Left ventricle myocardium inferior (tissue), 1 donor: Measurements from ENCODE around the gene UQCRC1. TPM values are rescaled to one million over a fixed set of nuclear protein-coding genes. Genes with fewer than 3 reads are reported as not detected.
A peak's percentile ranks its signal among the peaks of the same experiment; 100 is the strongest.

Experiments
- DNase-seq: peaks from one replicate; pipeline ENCODE4 v3.0.0-alpha.2; 2020
- H3K27ac ChIP-seq: fragments of 200-600 bp; replicated peaks from 2 replicates; pipeline ENCODE4 v1.8.0; 2021
- H3K27me3 ChIP-seq: fragments of 200-600 bp; 2 replicates; pipeline ENCODE4 v1.8.0; 2021; ENCODE audit warnings: low read depth
- H3K36me3 ChIP-seq: fragments of 200-600 bp; 2 replicates; pipeline ENCODE4 v1.8.0; 2021
- H3K4me1 ChIP-seq: fragments of 200-600 bp; 2 replicates; pipeline ENCODE4 v1.8.0; 2021
- H3K4me3 ChIP-seq: fragments of 200-600 bp; 2 replicates; pipeline ENCODE4 v1.8.0; 2021; ENCODE audit warnings: mild to moderate bottlenecking, moderate library complexity
- H3K9me3 ChIP-seq: fragments of 200-600 bp; replicated peaks from 2 replicates; pipeline ENCODE4 v1.8.0; 2021
- intact Hi-C: fragments of 100-400 bp; cut with micrococcal nuclease; formaldehyde crosslinking; loops from one replicate; pipeline ENCODE4 v1.11.0; 2022
- total RNA-seq: library from RNA; stranded (reverse); fragmentation: NEBNext Ultra II Directional; extraction: Animal tissue kit (Norgen Biotek cat#: 25700); gene quantifications from one replicate; pipeline ENCODE4 v1.2.1, GENCODE V29; 2021
- TF ChIP-seq, protein P1 (sequence below): fragments of 200-600 bp; IDR thresholded peaks from 2 replicates; pipeline ENCODE4 v1.8.0; 2021; ENCODE audit warnings: antibody characterized with exemption, mild to moderate bottlenecking, borderline replicate concordance
- donor health status: DM: no; HTN: yes; CAD: no; lungs with severe emphysema.

Gene UQCRC1
- total RNA-seq, 1 donor from 2014 or later, result 1,000 TPM

DNA sequence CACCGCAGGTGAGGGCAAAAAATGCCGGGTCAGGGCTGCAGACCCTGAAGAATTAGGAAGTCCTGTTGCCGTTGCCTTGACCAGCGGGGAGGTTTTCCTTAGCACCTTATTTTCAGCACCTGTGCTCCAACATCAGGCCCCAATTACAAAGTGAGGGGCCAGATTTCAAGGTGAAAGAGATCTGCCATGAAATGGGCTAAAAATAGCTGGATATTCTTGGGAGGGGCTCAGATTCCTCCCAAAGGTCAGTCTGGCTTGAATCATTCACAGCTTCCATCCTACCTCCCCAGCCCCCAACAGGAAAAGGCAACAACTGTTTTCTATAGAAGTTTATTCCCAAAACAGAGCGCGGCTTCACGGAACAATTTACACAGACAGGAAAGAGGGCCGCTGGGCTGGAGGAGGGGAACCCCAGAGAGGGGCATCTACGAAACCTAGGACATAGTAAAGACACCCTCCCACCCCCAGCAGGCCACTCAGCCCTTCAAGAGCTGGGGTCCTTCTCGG lies 26.8 kb upstream of the UQCRC1 start:
- H3K9me3 ChIP-seq, result no peaks in the 10 kb centered on the region
- H3K27me3 ChIP-seq, result no peaks in the 10 kb centered on the region
- peaks cover 32% of the 10 kb centered on the region for H3K4me1 ChIP-seq
- H3K36me3 ChIP-seq, result peaks cover 20% of the 10 kb centered on the region
- intact Hi-C loops, result no loop called here
- no peak for DNase-seq
- peak overlapping the region; percentile 98 for H3K4me3 ChIP-seq
- H3K27ac ChIP-seq, result peak overlapping the region; percentile 94
- TF ChIP-seq, protein P1, sequence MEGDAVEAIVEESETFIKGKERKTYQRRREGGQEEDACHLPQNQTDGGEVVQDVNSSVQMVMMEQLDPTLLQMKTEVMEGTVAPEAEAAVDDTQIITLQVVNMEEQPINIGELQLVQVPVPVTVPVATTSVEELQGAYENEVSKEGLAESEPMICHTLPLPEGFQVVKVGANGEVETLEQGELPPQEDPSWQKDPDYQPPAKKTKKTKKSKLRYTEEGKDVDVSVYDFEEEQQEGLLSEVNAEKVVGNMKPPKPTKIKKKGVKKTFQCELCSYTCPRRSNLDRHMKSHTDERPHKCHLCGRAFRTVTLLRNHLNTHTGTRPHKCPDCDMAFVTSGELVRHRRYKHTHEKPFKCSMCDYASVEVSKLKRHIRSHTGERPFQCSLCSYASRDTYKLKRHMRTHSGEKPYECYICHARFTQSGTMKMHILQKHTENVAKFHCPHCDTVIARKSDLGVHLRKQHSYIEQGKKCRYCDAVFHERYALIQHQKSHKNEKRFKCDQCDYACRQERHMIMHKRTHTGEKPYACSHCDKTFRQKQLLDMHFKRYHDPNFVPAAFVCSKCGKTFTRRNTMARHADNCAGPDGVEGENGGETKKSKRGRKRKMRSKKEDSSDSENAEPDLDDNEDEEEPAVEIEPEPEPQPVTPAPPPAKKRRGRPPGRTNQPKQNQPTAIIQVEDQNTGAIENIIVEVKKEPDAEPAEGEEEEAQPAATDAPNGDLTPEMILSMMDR, result no peak

DNA sequence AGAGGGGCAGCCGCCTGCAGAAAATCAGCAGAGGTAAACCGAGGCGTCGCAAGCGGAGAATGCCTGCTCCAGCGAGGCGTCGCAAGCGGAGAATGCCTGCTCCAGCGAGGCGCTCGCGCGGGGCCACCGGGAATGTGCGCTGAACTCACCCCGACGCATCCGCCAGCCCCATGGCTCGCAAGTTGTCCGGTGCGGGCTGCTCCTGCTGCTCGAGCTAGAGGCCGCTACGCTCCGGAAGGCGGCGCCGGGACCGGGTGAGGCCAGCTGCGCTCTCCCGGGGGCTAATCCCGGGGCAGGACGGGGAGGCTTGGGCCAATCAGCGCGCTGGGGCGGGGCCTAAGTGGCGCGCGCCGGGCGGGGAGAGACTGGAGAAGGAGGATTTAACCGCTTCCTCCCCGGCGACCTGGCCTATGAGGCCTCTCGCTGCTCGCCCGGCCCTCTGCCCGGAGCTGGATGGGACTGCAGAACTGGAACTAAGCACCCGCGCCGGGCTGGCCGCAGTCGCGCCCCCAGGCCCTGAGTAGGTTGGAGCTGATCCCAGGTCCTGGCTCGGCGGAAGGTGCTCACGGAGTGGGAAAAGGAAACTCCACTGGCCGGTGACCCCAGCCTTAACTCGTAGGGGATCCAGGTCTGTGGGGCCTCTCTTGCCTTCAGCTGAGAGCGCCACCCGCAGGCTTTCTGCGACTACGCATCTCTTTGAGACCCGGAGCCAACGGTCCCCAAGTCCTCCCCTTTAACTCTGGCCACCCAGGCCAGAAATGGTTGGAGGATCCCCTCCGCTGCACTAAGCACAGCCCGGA lies 26.0 kb upstream of the UQCRC1 start, which contains the start of gene SLC26A6:
Gene SLC26A6, minus strand, starts transcription at position 240 of the 800 bp plus-strand sequence. Its CDS starts 68 bp downstream, at position 172.
- peak; percentile 98 for DNase-seq
- peaks cover 27% of the 10 kb centered on the region for H3K36me3 ChIP-seq
- no peaks in the 10 kb centered on the region for H3K27me3 ChIP-seq
- no peaks in the 10 kb centered on the region for H3K9me3 ChIP-seq
- peak within 1 kb of the TSS; percentile 94 for H3K27ac ChIP-seq
- intact Hi-C loops, result no loop called here
- peak within 1 kb of the TSS; percentile 98 for H3K4me3 ChIP-seq
- peaks cover 32% of the 10 kb centered on the region for H3K4me1 ChIP-seq
- TF ChIP-seq, protein P1, result peak; percentile 55

GRCh38 chr3:48634661-48635221 lies 25.3 kb upstream of the UQCRC1 start:
- peak overlapping the region; percentile 98 for H3K4me3 ChIP-seq
- intact Hi-C loops, result no loop called here
- no peaks in the 10 kb centered on the region for H3K27me3 ChIP-seq
- H3K4me1 ChIP-seq, result peaks cover 32% of the 10 kb centered on the region
- TF ChIP-seq, protein P1, result no peak
- peak overlapping the region; percentile 94 for H3K27ac ChIP-seq
- H3K36me3 ChIP-seq, result peaks cover 34% of the 10 kb centered on the region
- peak; percentile 55 for DNase-seq
- no peaks in the 10 kb centered on the region for H3K9me3 ChIP-seq

DNA sequence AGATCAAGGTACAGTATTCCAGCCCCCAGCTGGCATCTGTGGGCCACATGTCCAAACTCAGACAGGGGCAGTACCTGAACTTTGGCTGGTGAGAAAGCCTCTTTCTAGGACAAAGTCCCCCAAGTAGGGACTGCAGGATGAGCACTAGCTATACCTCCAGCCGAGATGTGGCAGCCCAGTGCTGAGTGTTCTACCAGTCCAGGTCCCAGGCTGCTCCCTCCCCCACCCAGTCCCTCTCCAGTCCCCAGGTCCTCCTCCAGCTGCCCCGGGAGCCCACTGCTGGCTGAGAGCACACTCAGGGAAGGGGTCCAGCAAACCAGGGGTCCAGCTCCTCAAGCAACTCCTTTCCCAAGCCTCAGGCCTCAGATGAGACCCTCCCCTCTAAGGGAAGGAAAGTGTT lies 24.3 kb upstream of the UQCRC1 start:
- no peak for DNase-seq
- Histone ChIP-seq H3K27me3 (no peaks in the 10 kb centered on the region), H3K27ac (no peak overlapping the region), H3K36me3 (peaks cover 42% of the 10 kb centered on the region), H3K4me1 (peaks cover 32% of the 10 kb centered on the region), H3K9me3 (no peaks in the 10 kb centered on the region), H3K4me3 (no peak overlapping the region)
- intact Hi-C loops, result no loop called here
- TF ChIP-seq, protein P1, result no peak

DNA sequence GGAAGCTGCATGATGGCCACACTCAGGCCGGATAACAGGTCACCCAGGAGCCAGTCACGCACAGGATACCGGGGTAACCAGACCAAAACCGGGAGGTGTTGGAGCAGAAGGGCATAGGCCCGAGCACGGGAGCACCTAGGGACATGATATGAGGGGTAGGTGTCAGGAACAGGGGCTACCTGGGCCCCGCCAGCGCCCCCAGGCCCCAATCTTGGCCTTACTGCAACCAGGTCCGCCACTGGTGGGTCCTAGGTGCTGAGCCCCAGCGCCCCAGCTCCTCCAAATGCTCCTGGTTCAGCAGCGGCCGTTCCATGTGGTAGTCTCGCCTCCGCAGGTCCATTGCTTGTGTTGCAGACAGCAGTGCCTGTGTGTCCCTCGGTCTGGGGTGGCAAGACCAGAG lies 23.8 kb upstream of the UQCRC1 start:
- Histone ChIP-seq H3K4me3 (no peak overlapping the region), H3K36me3 (peaks cover 47% of the 10 kb centered on the region), H3K27ac (no peak overlapping the region), H3K27me3 (no peaks in the 10 kb centered on the region), H3K4me1 (peaks cover 32% of the 10 kb centered on the region), H3K9me3 (no peaks in the 10 kb centered on the region)
- intact Hi-C loops, result no loop called here
- DNase-seq, result no peak
- TF ChIP-seq, protein P1, result no peak
